IPS-NIHi7 (cell line): ENCODE results near the gene TCF23.
"Not testable (repeated sequence)": the region's sequence is repeated elsewhere in the genome, so short reads cannot be mapped to it uniquely, and the experiment has no call there.

ENCODE experiments used
- DNase-seq: peaks from one replicate; pipeline ENCODE4 v3.0.0; 2012; ENCODE audit warnings: mixed read lengths; ENCODE audit errors: extremely low spot score

The TCF23 gene

GRCh38 chr2:27148801-27149439, at the start of gene TCF23:
TSS of gene TCF23 (plus strand) at chr2:27149004. CDS start at chr2:27149134, 130 bp downstream.
- no peak for DNase-seq

GRCh38 chr2:27099334-27099955, 49.4 kb upstream of the TCF23 start:
- DNase-seq: no peak

GRCh38 chr2:27100036-27100435, 48.8 kb upstream of the TCF23 start:
- no peak for DNase-seq

GRCh38 chr2:27102329-27102728, 46.5 kb upstream of the TCF23 start:
- DNase-seq: no peak

GRCh38 chr2:27105981-27106380, 42.8 kb upstream of the TCF23 start:
- DNase-seq: no peak

- no peak for DNase-seq
Observed at GRCh38 chr2:27108221-27108620, 40.6 kb upstream of the TCF23 start.

- DNase-seq: no peak
Observed at GRCh38 chr2:27109083-27109482, 39.7 kb upstream of the TCF23 start.

- DNase-seq: not testable (repeated sequence)
Observed at GRCh38 chr2:27110603-27111352, 38.0 kb upstream of the TCF23 start.

GRCh38 chr2:27111392-27112078, 37.3 kb upstream of the TCF23 start:
- not testable (repeated sequence) for DNase-seq

- no peak for DNase-seq
Observed at GRCh38 chr2:27115519-27115918, 33.3 kb upstream of the TCF23 start.

- no peak for DNase-seq
Observed at GRCh38 chr2:27117995-27118524, 30.7 kb upstream of the TCF23 start.

GRCh38 chr2:27118525-27119329, 30.1 kb upstream of the TCF23 start, which contains the start of gene CGREF1:
TSS of gene CGREF1 (minus strand) at chr2:27119128. CDS start at chr2:27104366, 14,762 bp downstream.
- DNase-seq: peak; percentile 48

- not testable (repeated sequence) for DNase-seq
Observed at GRCh38 chr2:27119330-27119670, 29.5 kb upstream of the TCF23 start.

- DNase-seq: no peak
Observed at GRCh38 chr2:27121906-27122305, 26.9 kb upstream of the TCF23 start.

- no peak for DNase-seq
Observed at GRCh38 chr2:27122791-27123190, 26.0 kb upstream of the TCF23 start.

GRCh38 chr2:27123302-27124150, 25.3 kb upstream of the TCF23 start, which contains the start of gene ABHD1:
TSS of gene ABHD1 (plus strand) at chr2:27123815. CDS start at chr2:27123949, 134 bp downstream.
- peak; percentile 72 for DNase-seq

GRCh38 chr2:27125104-27125503, 23.7 kb upstream of the TCF23 start:
- no peak for DNase-seq

GRCh38 chr2:27126252-27126710, 22.5 kb upstream of the TCF23 start:
- no peak for DNase-seq

GRCh38 chr2:27127883-27128667, 20.7 kb upstream of the TCF23 start:
- DNase-seq: no peak
